Neural progenitor cell (in vitro differentiated cells): ENCODE measurements around the gene PRSS53.

Experiments
- CTCF ChIP-seq: fragments of 200-600 bp; sonication (generic); IDR thresholded peaks from 2 replicates; pipeline ENCODE4 v1.5.1; 2017; ENCODE audit warnings: antibody characterized with exemption, mild to moderate bottlenecking
- EZH2phosphoT487 ChIP-seq: fragments of 200-600 bp; sonication (generic); IDR thresholded peaks from 2 replicates; pipeline ENCODE4 v1.6.1; 2017; ENCODE audit warnings: antibody characterized with exemption

DNA sequence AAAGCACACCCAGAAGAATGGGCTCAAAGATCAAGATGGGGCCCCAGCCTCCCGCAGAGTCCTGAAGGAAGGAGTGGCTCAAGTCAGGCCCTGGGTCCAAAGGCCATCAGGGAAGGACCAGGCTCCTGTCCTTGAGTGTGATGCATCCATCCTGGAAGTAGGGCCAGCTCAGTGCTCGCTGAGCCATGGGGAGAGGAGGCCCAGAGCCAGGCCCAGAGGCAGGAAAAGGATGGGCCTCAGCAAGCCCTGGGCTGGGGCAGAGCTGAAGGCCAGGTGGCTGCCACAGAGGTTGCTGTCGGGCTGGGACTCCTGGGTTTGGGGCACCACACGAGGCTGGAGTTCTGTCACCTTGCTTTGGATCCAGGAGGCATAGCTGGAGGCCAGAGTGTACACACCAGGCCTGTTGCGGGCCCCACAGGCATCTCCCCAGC, 43.1 kb upstream of the PRSS53 start:
- TF ChIP-seq CTCF (no peak), EZH2phosphoT487 (no peak)
